HCT116 (cell line): ENCODE measurements around the gene CDH11.

ENCODE experiments used
- CEBPB ChIP-seq: IDR thresholded peaks from 2 replicates; pipeline ENCODE4 v1.6.1; 2012; ENCODE audit warnings: low read depth
- POLR2A ChIP-seq: IDR thresholded peaks from 2 replicates; pipeline ENCODE4 v1.7.0; 2011; ENCODE audit warnings: borderline replicate concordance; ENCODE audit not compliant: insufficient read depth, insufficient read length; ENCODE audit errors: extremely low read depth
- TF ChIP-seq, protein P1 (sequence below), 3 experiments: fragments of 200-600 bp in 1 of 3; sonication (generic) in 1 of 3; IDR thresholded peaks in 2 of 3; conservative IDR thresholded peaks in 1 of 3; 2 replicates each; pipeline ENCODE4 v1.5.1; 2012 to 2017; ENCODE audit warnings: low read depth in 2 of 3, low read length in 2 of 3, antibody characterized with exemption in 1 of 3, borderline replicate concordance in 1 of 3, control low read depth in 1 of 3, mild to moderate bottlenecking in 1 of 3, mixed read lengths in 1 of 3, mixed run types in 1 of 3, moderate library complexity in 1 of 3; ENCODE audit not compliant: insufficient read depth in 1 of 3

DNA sequence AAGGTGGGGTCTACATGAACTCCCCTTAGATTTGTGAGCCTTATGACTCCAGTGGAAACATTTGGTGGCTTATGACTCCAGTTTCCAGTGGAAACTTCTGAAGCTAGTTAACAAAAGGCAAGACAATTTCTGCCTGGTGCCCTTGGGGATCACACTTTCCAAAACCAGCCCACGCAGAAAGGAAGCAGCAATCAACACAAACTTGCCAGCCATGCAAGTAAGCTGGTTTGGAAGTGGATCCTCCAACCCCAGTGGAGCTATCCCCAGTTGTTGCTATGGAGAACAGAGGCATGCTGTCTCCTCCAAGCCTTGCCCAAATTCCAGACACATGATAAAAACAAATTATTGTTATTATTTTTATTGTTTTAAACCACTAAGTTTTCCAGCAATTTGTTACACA is 130.9 kb downstream of the CDH11 start:
- TF ChIP-seq, protein P1, sequence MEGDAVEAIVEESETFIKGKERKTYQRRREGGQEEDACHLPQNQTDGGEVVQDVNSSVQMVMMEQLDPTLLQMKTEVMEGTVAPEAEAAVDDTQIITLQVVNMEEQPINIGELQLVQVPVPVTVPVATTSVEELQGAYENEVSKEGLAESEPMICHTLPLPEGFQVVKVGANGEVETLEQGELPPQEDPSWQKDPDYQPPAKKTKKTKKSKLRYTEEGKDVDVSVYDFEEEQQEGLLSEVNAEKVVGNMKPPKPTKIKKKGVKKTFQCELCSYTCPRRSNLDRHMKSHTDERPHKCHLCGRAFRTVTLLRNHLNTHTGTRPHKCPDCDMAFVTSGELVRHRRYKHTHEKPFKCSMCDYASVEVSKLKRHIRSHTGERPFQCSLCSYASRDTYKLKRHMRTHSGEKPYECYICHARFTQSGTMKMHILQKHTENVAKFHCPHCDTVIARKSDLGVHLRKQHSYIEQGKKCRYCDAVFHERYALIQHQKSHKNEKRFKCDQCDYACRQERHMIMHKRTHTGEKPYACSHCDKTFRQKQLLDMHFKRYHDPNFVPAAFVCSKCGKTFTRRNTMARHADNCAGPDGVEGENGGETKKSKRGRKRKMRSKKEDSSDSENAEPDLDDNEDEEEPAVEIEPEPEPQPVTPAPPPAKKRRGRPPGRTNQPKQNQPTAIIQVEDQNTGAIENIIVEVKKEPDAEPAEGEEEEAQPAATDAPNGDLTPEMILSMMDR (IDR thresholded peaks at IDR 0.05 in 2 of 3, conservative IDR thresholded peaks at IDR 0.05 in 1 of 3; ENCODE audit: borderline replicate concordance in 1 of 3, insufficient read depth in 1 of 3, low read depth in 2 of 3, low read length in 2 of 3), result no peak
- TF ChIP-seq POLR2A, result no peak
- TF ChIP-seq CEBPB, result no peak
